NB4 (cell line): ENCODE data around the gene ENOSF1.
A peak's percentile ranks its signal among the peaks of the same experiment; 100 is the strongest.

Experiments
- CTCF ChIP-seq: IDR thresholded peaks from one replicate; pipeline ENCODE4 v1.5.1; 2012; ENCODE audit warnings: low read depth, low read length
- MAX ChIP-seq: IDR thresholded peaks from 2 replicates; pipeline ENCODE4 v1.6.1; 2011; ENCODE audit warnings: low read depth, low read length
- MYC ChIP-seq: IDR thresholded peaks from 2 replicates; pipeline ENCODE4 v1.6.1; 2011; ENCODE audit warnings: low read depth, low read length
- POLR2A ChIP-seq: IDR thresholded peaks from 2 replicates; pipeline ENCODE4 v1.6.1; 2011; ENCODE audit warnings: mild to moderate bottlenecking; ENCODE audit not compliant: insufficient read length; ENCODE audit errors: extremely low read depth

DNA sequence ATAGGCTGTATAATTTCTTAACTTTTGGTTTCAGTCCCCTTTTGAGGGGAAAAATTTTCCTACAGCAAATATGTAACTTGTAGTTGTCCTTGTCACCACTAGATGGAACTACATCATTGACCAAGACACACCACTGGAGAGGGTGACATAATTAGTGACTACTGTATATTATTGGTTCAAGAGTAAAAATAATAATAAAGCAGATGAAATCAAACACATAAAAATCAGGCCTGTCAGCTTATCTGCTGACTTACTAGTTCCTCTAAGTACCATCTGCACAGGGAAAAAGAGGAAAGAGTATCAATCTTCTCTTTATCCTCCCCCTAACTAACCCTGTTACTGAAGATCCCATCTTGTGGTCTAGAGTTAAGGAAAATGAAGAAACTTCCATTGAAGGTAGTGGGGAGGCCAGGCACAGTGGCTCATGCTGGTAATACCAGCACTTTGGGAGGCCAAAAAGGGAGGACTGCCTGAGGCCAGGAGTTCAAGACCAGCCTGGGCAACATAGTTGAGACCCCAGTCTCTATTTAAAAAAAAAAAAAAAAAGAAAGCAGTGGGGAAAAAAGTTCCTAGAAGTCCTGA, 29.6 kb upstream of the ENOSF1 start:
- TF ChIP-seq CTCF, result peak; percentile 52
- no peak for TF ChIP-seq MYC
- TF ChIP-seq POLR2A, result no peak
- TF ChIP-seq MAX, result no peak
